Karpas-422 (cell line): ENCODE data around the gene SLC5A10. TPM values are rescaled to one million over a fixed set of nuclear protein-coding genes. Genes with fewer than 3 reads are reported as not detected.

Experiments
- DNase-seq: peaks from one replicate; pipeline ENCODE4 v3.0.0-alpha.2; 2015
- H2AFZ ChIP-seq: fragments of 200-600 bp; sonication (generic); 2 replicates; pipeline ENCODE4 v1.6.1; 2014; ENCODE audit warnings: antibody characterized with exemption, low read length, mixed read lengths
- H3K27ac ChIP-seq: fragments of 200-600 bp; sonication (generic); 2 replicates; pipeline ENCODE4 v1.5.1; 2014; ENCODE audit warnings: mild to moderate bottlenecking, low read length, moderate library complexity
- H3K27me3 ChIP-seq: fragments of 200-600 bp; sonication (generic); 2 replicates; pipeline ENCODE4 v1.6.1; 2014; ENCODE audit warnings: low read length, mixed read lengths
- H3K36me3 ChIP-seq: fragments of 200-600 bp; sonication (generic); 2 replicates; pipeline ENCODE4 v1.6.1; 2014; ENCODE audit warnings: low read length, mixed read lengths; ENCODE audit not compliant: insufficient read depth
- H3K4me1 ChIP-seq: fragments of 200-600 bp; sonication (generic); 2 replicates; pipeline ENCODE4 v1.6.1; 2014; ENCODE audit warnings: mild to moderate bottlenecking, low read length, mixed read lengths
- H3K4me2 ChIP-seq: fragments of 200-600 bp; sonication (generic); 2 replicates; pipeline ENCODE4 v1.6.1; 2014; ENCODE audit warnings: low read length, low read depth, mild to moderate bottlenecking; ENCODE audit not compliant: poor library complexity, severe bottlenecking
- H3K4me3 ChIP-seq: fragments of 200-600 bp; sonication (generic); 2 replicates; pipeline ENCODE4 v1.5.1; 2014; ENCODE audit warnings: mild to moderate bottlenecking, antibody characterized with exemption, low read length, mixed read lengths
- H3K79me2 ChIP-seq: fragments of 200-600 bp; sonication (generic); 2 replicates; pipeline ENCODE4 v1.6.1; 2014; ENCODE audit warnings: mild to moderate bottlenecking, low read length, mixed read lengths
- H3K9ac ChIP-seq: fragments of 200-600 bp; sonication (generic); 2 replicates; pipeline ENCODE4 v1.6.0; 2014; ENCODE audit warnings: low read length
- H3K9me2 ChIP-seq: fragments of 200-600 bp; sonication (generic), shearing (Covaris generic); replicated peaks from 2 replicates; pipeline ENCODE4 v1.6.0; 2014; ENCODE audit warnings: mild to moderate bottlenecking, low read length, moderate library complexity; ENCODE audit not compliant: insufficient read depth
- H3K9me3 ChIP-seq: fragments of 300-700, 200-600 bp; sonication (generic); 2 replicates; pipeline ENCODE4 v1.6.1; 2014; ENCODE audit warnings: low read length, mixed read lengths
- H4K20me1 ChIP-seq: fragments of 200-600 bp; sonication (generic); 2 replicates; pipeline ENCODE4 v1.6.1; 2014; ENCODE audit warnings: mild to moderate bottlenecking, antibody characterized with exemption, low read length, low read depth; ENCODE audit not compliant: insufficient read depth
- total RNA-seq: library from RNA; depleted of rRNA; stranded (reverse); fragments of >200 nt; shearing (Covaris generic); gene quantifications from 2 replicates; pipeline ENCODE4 v1.2.3, GENCODE V29; 2014; ENCODE audit warnings: low replicate concordance

The SLC5A10 gene
- total RNA-seq, 1 experiment from 2014 or later: not detected

GRCh38 chr17:18987230-18987610 lies 35.3 kb downstream of the SLC5A10 start:
- Histone ChIP-seq H3K36me3 (no peaks in the 10 kb centered on the region), H3K9me3 (no peaks in the 10 kb centered on the region), H3K9ac (no peak overlapping the region), H3K4me3 (no peak overlapping the region), H4K20me1 (no peaks in the 10 kb centered on the region), H3K4me1 (no peaks in the 10 kb centered on the region), H3K27me3 (no peaks in the 10 kb centered on the region), H2AFZ (no peak overlapping the region), H3K27ac (no peak overlapping the region), H3K4me2 (no peak overlapping the region), H3K79me2 (no peaks in the 10 kb centered on the region), H3K9me2 (no peaks in the 10 kb centered on the region)
- no peak for DNase-seq

DNA sequence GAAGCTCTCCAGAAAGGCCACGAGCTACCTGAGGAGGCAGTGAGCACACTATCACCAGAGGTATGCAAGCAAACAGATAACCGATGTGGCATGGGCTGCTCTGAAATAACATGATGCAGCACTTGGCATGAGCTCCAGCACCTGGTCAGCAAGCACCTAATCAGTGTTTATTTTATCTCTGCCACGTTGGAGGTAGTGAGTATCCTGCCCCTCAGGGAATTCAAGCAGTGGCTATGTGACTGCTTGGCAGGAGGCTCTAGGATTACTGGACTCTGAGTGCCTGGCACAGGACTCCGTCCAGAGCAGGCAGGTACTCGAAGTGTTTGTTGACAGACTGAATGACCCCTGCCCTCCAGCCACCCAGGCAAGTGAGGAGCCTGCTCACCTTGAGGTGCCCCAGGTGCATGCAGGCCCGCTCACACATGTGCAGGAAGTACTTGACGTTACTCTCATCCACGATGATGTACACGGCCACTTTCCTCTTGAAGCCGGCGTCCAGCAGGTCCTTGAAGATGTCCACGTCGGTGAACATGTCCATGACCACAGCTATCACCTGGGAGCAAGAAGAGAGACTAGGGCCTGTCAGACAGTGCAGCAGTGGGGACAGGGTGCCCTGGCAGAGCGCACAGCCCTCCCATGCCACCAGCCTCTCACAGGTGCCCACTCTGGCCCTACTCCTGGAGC lies 36.0 kb downstream of the SLC5A10 start:
- H4K20me1 ChIP-seq: no peaks in the 10 kb centered on the region
- H3K36me3 ChIP-seq: no peaks in the 10 kb centered on the region
- DNase-seq: no peak
- no peaks in the 10 kb centered on the region for H3K9me2 ChIP-seq
- no peak overlapping the region for H3K27ac ChIP-seq
- no peaks in the 10 kb centered on the region for H3K9me3 ChIP-seq
- no peak overlapping the region for H3K9ac ChIP-seq
- no peaks in the 10 kb centered on the region for H3K79me2 ChIP-seq
- H2AFZ ChIP-seq: no peak overlapping the region
- no peaks in the 10 kb centered on the region for H3K4me1 ChIP-seq
- H3K4me3 ChIP-seq: no peak overlapping the region
- no peak overlapping the region for H3K4me2 ChIP-seq
- H3K27me3 ChIP-seq: no peaks in the 10 kb centered on the region

DNA sequence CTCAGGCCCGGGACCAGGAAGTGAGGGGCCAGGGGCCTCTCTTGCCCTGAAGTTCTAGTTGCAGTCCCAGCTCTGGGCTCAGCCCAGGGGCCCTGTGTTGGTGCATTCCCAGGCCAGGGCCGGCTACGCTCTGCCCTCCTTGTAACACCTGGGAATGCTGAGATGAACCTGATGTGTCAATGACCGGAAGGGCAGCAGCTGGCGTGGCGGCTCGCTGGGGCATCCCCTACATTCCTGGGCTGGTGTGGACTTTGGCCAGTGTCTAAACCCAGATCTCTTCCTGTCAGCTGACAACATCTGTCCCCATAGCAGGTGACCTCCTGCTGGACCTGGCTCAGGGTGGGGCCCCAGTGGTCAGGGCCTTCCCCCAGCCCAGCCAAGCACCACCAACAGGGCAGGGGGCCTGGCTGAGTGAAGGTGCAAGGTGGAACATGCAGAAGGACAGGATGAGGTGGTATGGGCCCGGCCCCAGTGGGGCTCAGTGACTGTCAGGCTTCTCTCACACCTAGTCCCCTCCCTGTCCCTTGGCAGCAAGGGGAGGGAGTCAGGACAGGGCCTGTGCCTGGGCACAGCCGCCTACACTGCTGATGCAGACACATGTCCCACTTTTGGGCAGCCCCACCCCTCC lies 36.7 kb downstream of the SLC5A10 start:
- no peaks in the 10 kb centered on the region for H4K20me1 ChIP-seq
- H3K9ac ChIP-seq: no peak overlapping the region
- peaks cover 6% of the 10 kb centered on the region; the same call in 1 of the 2 replicates for H3K79me2 ChIP-seq

GRCh38 chr17:18990331-18990730 lies 38.4 kb downstream of the SLC5A10 start:
- H4K20me1 ChIP-seq: no peaks in the 10 kb centered on the region

More for the DNA sequence above, 36.7 kb downstream of the SLC5A10 start:
- Histone ChIP-seq H3K4me3 (no peak overlapping the region), H3K4me1 (no peaks in the 10 kb centered on the region), H3K9me3 (no peaks in the 10 kb centered on the region), H3K4me2 (no peak overlapping the region), H3K27me3 (no peaks in the 10 kb centered on the region), H3K36me3 (no peaks in the 10 kb centered on the region), H2AFZ (no peak overlapping the region), H3K9me2 (no peaks in the 10 kb centered on the region), H3K27ac (no peak overlapping the region)
- no peak for DNase-seq

GRCh38 chr17:18991531-18992315 lies 39.8 kb downstream of the SLC5A10 start:
- Histone ChIP-seq H4K20me1 (no peaks in the 10 kb centered on the region), H3K4me3 (no peak overlapping the region), H3K4me1 (no peaks in the 10 kb centered on the region), H3K79me2 (peaks cover 26% of the 10 kb centered on the region), H3K36me3 (peaks cover 6% of the 10 kb centered on the region), H3K4me2 (no peak overlapping the region), H3K9ac (no peak overlapping the region), H3K27me3 (no peaks in the 10 kb centered on the region), H2AFZ (no peak overlapping the region), H3K9me2 (no peaks in the 10 kb centered on the region), H3K27ac (no peak overlapping the region), H3K9me3 (no peaks in the 10 kb centered on the region)
- DNase-seq: no peak

More at GRCh38 chr17:18990331-18990730, 38.4 kb downstream of the SLC5A10 start:
- Histone ChIP-seq H3K79me2 (peaks cover 22% of the 10 kb centered on the region), H3K9me3 (no peaks in the 10 kb centered on the region), H3K27ac (no peak overlapping the region), H3K9me2 (no peaks in the 10 kb centered on the region), H3K27me3 (no peaks in the 10 kb centered on the region), H3K9ac (no peak overlapping the region), H3K4me2 (no peak overlapping the region), H2AFZ (no peak overlapping the region), H3K4me1 (no peaks in the 10 kb centered on the region), H3K4me3 (no peak overlapping the region), H3K36me3 (peaks cover 6% of the 10 kb centered on the region)
- no peak for DNase-seq

- no peak overlapping the region for H3K9ac ChIP-seq
- H3K4me3 ChIP-seq: no peak overlapping the region
- DNase-seq: no peak
- H3K79me2 ChIP-seq: peaks cover 27% of the 10 kb centered on the region
- no peaks in the 10 kb centered on the region for H3K4me1 ChIP-seq
- no peak overlapping the region for H2AFZ ChIP-seq
- no peaks in the 10 kb centered on the region for H4K20me1 ChIP-seq
- no peak overlapping the region for H3K4me2 ChIP-seq
- H3K36me3 ChIP-seq: peaks cover 6% of the 10 kb centered on the region
- H3K9me3 ChIP-seq: no peaks in the 10 kb centered on the region
- H3K27ac ChIP-seq: no peak overlapping the region
- H3K9me2 ChIP-seq: no peaks in the 10 kb centered on the region
- no peaks in the 10 kb centered on the region for H3K27me3 ChIP-seq
These were observed 40.6 kb downstream of the SLC5A10 start for GRCh38 chr17:18992454-18993130.

DNA sequence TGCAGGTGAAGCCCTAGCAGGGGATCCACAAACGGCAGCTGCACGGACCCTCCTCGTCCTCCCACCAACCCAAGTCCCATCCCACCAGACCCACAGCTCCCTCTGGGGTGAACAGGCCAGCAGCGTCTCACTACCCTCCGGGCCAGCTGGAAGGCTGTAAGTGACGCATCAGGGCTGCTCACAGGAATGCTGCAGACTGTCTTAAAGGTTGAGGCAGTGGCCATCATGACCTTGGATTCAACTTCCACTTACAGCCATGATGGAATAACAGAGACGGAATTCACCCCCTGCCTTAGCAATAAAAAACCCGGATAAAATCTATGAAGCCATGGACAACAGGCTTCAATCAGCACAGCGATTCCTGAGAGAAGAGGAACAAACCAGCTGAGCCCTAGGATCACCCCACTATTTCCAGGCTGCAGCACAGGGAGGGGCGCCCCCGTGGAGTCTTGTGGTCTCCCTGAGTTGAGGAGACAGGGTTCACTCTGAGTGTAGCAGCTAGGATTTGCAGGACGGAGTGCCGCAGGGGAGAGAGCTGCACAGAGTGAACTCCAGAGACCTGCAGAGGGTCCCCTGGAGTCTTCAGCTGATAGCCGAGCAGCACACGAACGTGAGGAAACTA lies 42.1 kb downstream of the SLC5A10 start:
- Histone ChIP-seq H3K79me2 (peaks cover 27% of the 10 kb centered on the region), H3K27ac (no peak overlapping the region), H3K4me1 (no peaks in the 10 kb centered on the region), H3K36me3 (peaks cover 6% of the 10 kb centered on the region), H3K4me3 (no peak overlapping the region), H3K27me3 (no peaks in the 10 kb centered on the region), H3K9me3 (no peaks in the 10 kb centered on the region), H2AFZ (no peak overlapping the region), H3K9me2 (no peaks in the 10 kb centered on the region), H4K20me1 (no peaks in the 10 kb centered on the region), H3K4me2 (no peak overlapping the region), H3K9ac (no peak overlapping the region)
- DNase-seq: no peak
